Lower lobe of right lung (tissue), 2 donors: ENCODE results near the gene PRKG1. TPM values are rescaled to one million over a fixed set of nuclear protein-coding genes. Genes with fewer than 3 reads are reported as not detected.

Experiments used
- ATAC-seq, 2 donors: fragments of 200-7000 bp; cut with Tn5 transposase; one replicate each; pipeline ENCODE4 v1.9.1; 2020 to 2022; ENCODE audit warnings: mild to moderate bottlenecking in 2 of 2, moderate library complexity in 2 of 2
- DNase-seq: peaks from one replicate; pipeline ENCODE4 v3.0.0-alpha.2; 2020
- H3K27ac ChIP-seq: fragments of 200-600 bp; one replicate; pipeline ENCODE4 v1.8.0; 2022
- H3K27me3 ChIP-seq: fragments of 200-600 bp; one replicate; pipeline ENCODE4 v1.8.0; 2022; ENCODE audit warnings: low read depth
- H3K36me3 ChIP-seq: fragments of 200-600 bp; one replicate; pipeline ENCODE4 v1.8.0; 2022; ENCODE audit warnings: mild to moderate bottlenecking
- H3K4me1 ChIP-seq: fragments of 200-600 bp; one replicate; pipeline ENCODE4 v1.8.0; 2022
- H3K4me3 ChIP-seq: fragments of 200-600 bp; one replicate; pipeline ENCODE4 v1.8.0; 2022; ENCODE audit warnings: mild to moderate bottlenecking
- H3K9me3 ChIP-seq: fragments of 200-600 bp; one replicate; pipeline ENCODE4 v1.8.0; 2022
- CTCF ChIP-seq: fragments of 200-600 bp; IDR thresholded peaks from one replicate; pipeline ENCODE4 v1.8.0; 2022; ENCODE audit warnings: antibody characterized with exemption, mild to moderate bottlenecking
- intact Hi-C: fragments of 100-400 bp; cut with DNase I; formaldehyde crosslinking; loops from one replicate; pipeline ENCODE4 v1.11.0; 2022
- long read RNA-seq: library from polyadenylated mRNA; unstranded; transcript quantifications from one replicate; pipeline ENCODE4 v2.0.0, GENCODE V29; 2021
- total RNA-seq: library from RNA; stranded (reverse); fragmentation: NEBNext Ultra II Directional; extraction: Animal tissue kit (Norgen Biotek cat#: 25700); gene quantifications from one replicate; pipeline ENCODE4 v1.2.1, GENCODE V29; 2021
- donor health status: DM: no; HTN: yes; CAD: no; lungs with severe emphysema.

Gene PRKG1
- 23.6 TPM for total RNA-seq
- long read RNA-seq, partial matches to known transcripts = 0 of 34 reads
- long read RNA-seq, other reads (novel, unspliced or antisense) = 34 of 34 reads

GRCh38 chr10:51074238-51075028, at the start of gene PRKG1:
Gene PRKG1 (plus strand): TSS chr10:51074487.
- Histone ChIP-seq H3K4me1 (peaks cover 14% of the 10 kb centered on the region), H3K27ac (peak within 1 kb of the TSS; percentile 71), H3K9me3 (no peaks in the 10 kb centered on the region), H3K4me3 (peak within 1 kb of the TSS; percentile 66), H3K27me3 (no peaks in the 10 kb centered on the region), H3K36me3 (no peaks in the 10 kb centered on the region)
- TF ChIP-seq CTCF = no peak
- peak; percentile 93 to 98 for ATAC-seq
- intact Hi-C loops = no loop called here
- peak; percentile 79 for DNase-seq

GRCh38 chr10:51028420-51028819, 45.9 kb upstream of the PRKG1 start:
- DNase-seq (no peak), ATAC-seq (no peak)
- no peak overlapping the region for H3K27ac ChIP-seq
- H3K9me3 ChIP-seq = no peaks in the 10 kb centered on the region
- H3K36me3 ChIP-seq = no peaks in the 10 kb centered on the region
- TF ChIP-seq CTCF = no peak
- intact Hi-C loops = no loop called here
- peaks cover 6% of the 10 kb centered on the region for H3K4me1 ChIP-seq
- H3K27me3 ChIP-seq = no peaks in the 10 kb centered on the region
- H3K4me3 ChIP-seq = no peak overlapping the region

- Histone ChIP-seq H3K27me3 (no peaks in the 10 kb centered on the region), H3K36me3 (no peaks in the 10 kb centered on the region), H3K9me3 (no peaks in the 10 kb centered on the region), H3K27ac (no peak overlapping the region), H3K4me1 (peaks cover 6% of the 10 kb centered on the region), H3K4me3 (no peak overlapping the region)
- no peak for TF ChIP-seq CTCF
- DNase-seq (no peak), ATAC-seq (peak in 1 of 2 donors; percentile 11)
- intact Hi-C loops = no loop called here
Observed at GRCh38 chr10:51029172-51029641, 45.1 kb upstream of the PRKG1 start.

- intact Hi-C loops = no loop called here
- no peak for DNase-seq
- no peak overlapping the region for H3K4me3 ChIP-seq
- H3K36me3 ChIP-seq = no peaks in the 10 kb centered on the region
- peaks cover 6% of the 10 kb centered on the region for H3K4me1 ChIP-seq
- no peaks in the 10 kb centered on the region for H3K27me3 ChIP-seq
- ATAC-seq = no peak
- H3K9me3 ChIP-seq = no peaks in the 10 kb centered on the region
- TF ChIP-seq CTCF = no peak
- no peak overlapping the region for H3K27ac ChIP-seq
Observed at GRCh38 chr10:51030480-51030879, 43.8 kb upstream of the PRKG1 start.

- Histone ChIP-seq H3K36me3 (no peaks in the 10 kb centered on the region), H3K4me3 (no peak overlapping the region), H3K27ac (no peak overlapping the region), H3K4me1 (peaks cover 6% of the 10 kb centered on the region), H3K9me3 (no peaks in the 10 kb centered on the region), H3K27me3 (no peaks in the 10 kb centered on the region)
- no peak for TF ChIP-seq CTCF
- no peak for DNase-seq
- intact Hi-C loops = no loop called here
- no peak for ATAC-seq
Observed at GRCh38 chr10:51031950-51032349, 42.3 kb upstream of the PRKG1 start.
